NT2/D1 (cell line): ENCODE results near the gene PNMA8B.

Experiments used
- SUZ12 ChIP-seq: IDR thresholded peaks from 2 replicates; pipeline ENCODE4 v1.6.1; 2011; ENCODE audit not compliant: insufficient read length, insufficient read depth; ENCODE audit errors: extremely low read depth
- YY1 ChIP-seq: IDR thresholded peaks from 2 replicates; pipeline ENCODE4 v1.6.1; 2011; ENCODE audit not compliant: insufficient read length, insufficient read depth
- ZNF274 ChIP-seq: IDR thresholded peaks from 2 replicates; pipeline ENCODE4 v1.6.1; 2011; ENCODE audit warnings: mild to moderate bottlenecking, low read depth, low read length

- no peak for TF ChIP-seq SUZ12
- no peak for TF ChIP-seq YY1
- TF ChIP-seq ZNF274: no peak
Observed at GRCh38 chr19:46489445-46490272, 6.0 kb downstream of the PNMA8B start.
